CD14-positive monocyte (primary cell): ENCODE data around the gene DESI1. TPM values are rescaled to one million over a fixed set of nuclear protein-coding genes. Genes with fewer than 3 reads are reported as not detected.

Experiments
- DNase-seq, 3 donors: peaks; one replicate each; pipeline ENCODE4 v3.0.0-alpha.2; 2011 to 2022
- H2AFZ ChIP-seq: 2 replicates; pipeline ENCODE4 v1.6.0; 2012; ENCODE audit warnings: mild to moderate bottlenecking, low read depth, low read length, inconsistent platforms; ENCODE audit not compliant: insufficient read depth, poor library complexity, severe bottlenecking
- H3K27ac ChIP-seq, 2 donors: 1 replicate in 1 of 2; 2 replicates in 1 of 2; pipeline ENCODE4 v1.5.1; 2012 to 2013; ENCODE audit warnings: low read length in 2 of 2, control low read depth in 1 of 2, inconsistent platforms in 1 of 2, low read depth in 1 of 2, mild to moderate bottlenecking in 1 of 2
- H3K27me3 ChIP-seq, 2 donors: one replicate each; pipeline versions ENCODE4 v1.6.0 to v1.6.1; 2011 to 2013; ENCODE audit warnings: low read length in 2 of 2; ENCODE audit not compliant: control insufficient read depth in 2 of 2, insufficient read depth in 2 of 2
- H3K36me3 ChIP-seq, 2 donors: replicated peaks in 1 of 2; 1 replicate in 1 of 2; 2 replicates in 1 of 2; pipeline versions ENCODE4 v1.5.1 to v1.6.1; 2012 to 2013; ENCODE audit warnings: low read length in 2 of 2, control low read depth in 1 of 2, inconsistent platforms in 1 of 2, mild to moderate bottlenecking in 1 of 2; ENCODE audit not compliant: insufficient read depth in 2 of 2, control insufficient read depth in 1 of 2
- H3K4me1 ChIP-seq, 2 donors: 1 replicate in 1 of 2; 2 replicates in 1 of 2; pipeline versions ENCODE4 v1.5.1 to v1.6.1; 2012 to 2013; ENCODE audit warnings: low read length in 2 of 2, control low read depth in 1 of 2, inconsistent platforms in 1 of 2, mild to moderate bottlenecking in 1 of 2, moderate library complexity in 1 of 2; ENCODE audit not compliant: insufficient read depth in 2 of 2, control insufficient read depth in 1 of 2
- H3K4me2 ChIP-seq: replicated peaks from 2 replicates; pipeline ENCODE3; 2012; ENCODE audit warnings: low read length, moderate library complexity, mild to moderate bottlenecking; ENCODE audit not compliant: poor library complexity, severe bottlenecking; ENCODE audit errors: extremely low read depth
- H3K4me3 ChIP-seq, 3 experiments: fragments of 200-600 bp in 1 of 3; sonication (generic) in 1 of 3; replicated peaks in 1 of 3; 1 replicate in 2 of 3; 2 replicates in 1 of 3; pipeline ENCODE4 v1.5.1; 2011 to 2013; ENCODE audit warnings: low read length in 3 of 3, mild to moderate bottlenecking in 3 of 3, control low read depth in 2 of 3, low read depth in 2 of 3, inconsistent platforms in 1 of 3, moderate library complexity in 1 of 3
- H3K79me2 ChIP-seq: 2 replicates; pipeline ENCODE4 v1.6.0; 2012; ENCODE audit warnings: mild to moderate bottlenecking, control low read depth, inconsistent platforms, low read length, moderate library complexity; ENCODE audit not compliant: insufficient read depth
- H3K9ac ChIP-seq: 2 replicates; pipeline ENCODE4 v1.6.0; 2017; ENCODE audit warnings: low read length, mild to moderate bottlenecking; ENCODE audit not compliant: insufficient read depth, poor library complexity, severe bottlenecking
- H3K9me3 ChIP-seq, 2 donors: replicated peaks in 1 of 2; 1 replicate in 1 of 2; 2 replicates in 1 of 2; pipeline versions ENCODE4 v1.5.1 to v1.6.1; 2012 to 2013; ENCODE audit warnings: low read length in 2 of 2, control low read depth in 1 of 2; ENCODE audit not compliant: control insufficient read depth in 1 of 2, insufficient read depth in 1 of 2
- H4K20me1 ChIP-seq: 2 replicates; pipeline ENCODE4 v1.6.0; 2012; ENCODE audit warnings: mild to moderate bottlenecking, low read length, control low read depth, moderate library complexity; ENCODE audit not compliant: insufficient read depth
- H3K27ac Mint-ChIP-seq, 7 donors: one replicate each; pipeline ENCODE4 v1.8.0; 2020; ENCODE audit warnings: mild to moderate bottlenecking in 7 of 7, mixed read lengths in 7 of 7, moderate library complexity in 6 of 7, inconsistent platforms in 2 of 7
- H3K27me3 Mint-ChIP-seq, 3 donors: one replicate each; pipeline ENCODE4 v1.8.0; 2021 to 2022; ENCODE audit warnings: low read depth in 3 of 3, mild to moderate bottlenecking in 3 of 3, mixed read lengths in 3 of 3, moderate library complexity in 3 of 3, inconsistent platforms in 1 of 3
- H3K36me3 Mint-ChIP-seq, 2 donors: one replicate each; pipeline ENCODE4 v1.8.0; 2020; ENCODE audit warnings: mixed read lengths in 2 of 2, inconsistent platforms in 1 of 2, mild to moderate bottlenecking in 1 of 2
- H3K4me1 Mint-ChIP-seq: one replicate; pipeline ENCODE4 v1.8.0; 2020; ENCODE audit warnings: mild to moderate bottlenecking, mixed read lengths
- H3K4me3 Mint-ChIP-seq, 2 donors: one replicate each; pipeline ENCODE4 v1.8.0; 2020; ENCODE audit warnings: mild to moderate bottlenecking in 2 of 2, mixed read lengths in 2 of 2, moderate library complexity in 1 of 2
- H3K9me3 Mint-ChIP-seq, 7 donors: one replicate each; pipeline ENCODE4 v1.8.0; 2020 to 2022; ENCODE audit warnings: mixed read lengths in 7 of 7, mild to moderate bottlenecking in 6 of 7, moderate library complexity in 6 of 7, inconsistent platforms in 2 of 7
- CTCF ChIP-seq: fragments of 200-600 bp; IDR thresholded peaks from one replicate; pipeline ENCODE4 v1.8.0; 2022; ENCODE audit warnings: antibody characterized with exemption, mild to moderate bottlenecking
- WGBS: methylation state at CpG from one replicate; pipeline ENCODE4 v1.1.5; 2013; ENCODE audit warnings: missing lambda C conversion rate; ENCODE audit not compliant: insufficient coverage; 5-methylcytosine and 5-hydroxymethylcytosine counted together
- intact Hi-C, 2 donors: fragments of 100-400 bp; cut with micrococcal nuclease; formaldehyde crosslinking; loops; one replicate each; pipeline versions ENCODE4 v1.15.0 to v1.15.1; 2023
- polyA plus RNA-seq, 3 donors: library from polyadenylated mRNA; depleted of rRNA in 1 of 3; unstranded in 2 of 3; stranded (reverse) in 1 of 3; fragments of 300-500 nt in 2 of 3; fragments of >200 nt in 1 of 3; fragmentation: Illumina TruSeq in 2 of 3; gene quantifications; 1 replicate in 2 of 3; 2 replicates in 1 of 3; pipeline ENCODE4 v1.2.3, GENCODE V29; 2012 to 2021

Gene DESI1
- polyA plus RNA-seq, 3 donors = 15.8 to 33.7 (median 31.5) TPM

GRCh38 chr22:41656556-41656955, 35.7 kb upstream of the DESI1 start:
- Mint-ChIP-seq H3K4me1 (no peaks in the 10 kb centered on the region), H3K9me3 (no peaks in the 10 kb centered on the region), H3K4me3 (no peak overlapping the region), H3K27ac (peak overlapping the region in 1 of 7 donors; percentile 30), H3K27me3 (no peaks in the 10 kb centered on the region), H3K36me3 (peaks cover 86 to 99% of the 10 kb centered on the region in 2 donors)
- Histone ChIP-seq H3K9ac (no peak overlapping the region), H3K27me3 (no peaks in the 10 kb centered on the region), H3K79me2 (no peaks in the 10 kb centered on the region), H3K4me3 (no peak overlapping the region), H4K20me1 (peaks cover 7% of the 10 kb centered on the region), H3K4me1 (no peaks in the 10 kb centered on the region), H3K27ac (no peak overlapping the region), H2AFZ (no peak overlapping the region), H3K36me3 (peaks cover 93 to 100% of the 10 kb centered on the region in 2 donors), H3K4me2 (no peak overlapping the region), H3K9me3 (no peaks in the 10 kb centered on the region)
- DNase-seq = no peak
- no CpG with 5 or more reads among the region's 5 CpGs for WGBS
- intact Hi-C loops = no loop called here
- no peak for TF ChIP-seq CTCF

- Histone ChIP-seq H3K36me3 (peaks cover 92 to 96% of the 10 kb centered on the region in 2 donors), H3K9ac (no peak overlapping the region), H3K79me2 (no peaks in the 10 kb centered on the region), H3K27ac (no peak overlapping the region), H3K4me1 (no peaks in the 10 kb centered on the region), H3K4me3 (no peak overlapping the region), H2AFZ (no peak overlapping the region), H3K27me3 (no peaks in the 10 kb centered on the region), H4K20me1 (peaks cover 13% of the 10 kb centered on the region), H3K9me3 (no peaks in the 10 kb centered on the region), H3K4me2 (no peak overlapping the region)
- Mint-ChIP-seq H3K9me3 (no peaks in the 10 kb centered on the region), H3K4me3 (no peak overlapping the region), H3K27me3 (no peaks in the 10 kb centered on the region), H3K27ac (peak overlapping the region in 1 of 7 donors; percentile 33), H3K36me3 (peaks cover 78 to 97% of the 10 kb centered on the region in 2 donors), H3K4me1 (no peaks in the 10 kb centered on the region)
- intact Hi-C loops = no loop called here
- no peak for DNase-seq
- WGBS = no CpG with 5 or more reads among the region's 3 CpGs
- TF ChIP-seq CTCF = no peak
Measured at GRCh38 chr22:41654322-41654721, 33.5 kb upstream of the DESI1 start.
